H9 (cell line): Measurements from ENCODE around the gene ASPRV1. TPM values are rescaled to one million over a fixed set of nuclear protein-coding genes. Genes with fewer than 3 reads are reported as not detected.

ENCODE experiments used
- DNase-seq: peaks from one replicate; pipeline ENCODE4 v3.0.0-alpha.2; 2017
- H2AFZ ChIP-seq: one replicate; pipeline ENCODE4 v1.6.1; 2013; ENCODE audit warnings: mild to moderate bottlenecking, low read length, control low read depth, moderate library complexity
- H2AK5ac ChIP-seq: 2 replicates; pipeline ENCODE4 v1.6.1; 2013; ENCODE audit warnings: low read length, control low read depth, mixed read lengths; ENCODE audit not compliant: insufficient read length
- H2BK120ac ChIP-seq: one replicate; pipeline ENCODE4 v1.6.1; 2013; ENCODE audit warnings: low read depth, mild to moderate bottlenecking, low read length, control low read depth, inconsistent platforms; ENCODE audit not compliant: poor library complexity, severe bottlenecking
- H2BK12ac ChIP-seq: 2 replicates; pipeline ENCODE4 v1.6.1; 2013; ENCODE audit warnings: low read length, control low read depth, mixed read lengths, low read depth; ENCODE audit not compliant: insufficient read length
- H2BK15ac ChIP-seq: 2 replicates; pipeline ENCODE4 v1.6.1; 2013; ENCODE audit warnings: low read depth, low read length, control low read depth
- H2BK20ac ChIP-seq: one replicate; pipeline ENCODE4 v1.6.1; 2013; ENCODE audit warnings: low read depth, mild to moderate bottlenecking, low read length, control low read depth, inconsistent platforms; ENCODE audit not compliant: poor library complexity, severe bottlenecking
- H2BK5ac ChIP-seq: 2 replicates; pipeline ENCODE4 v1.6.1; 2013; ENCODE audit warnings: low read length, control low read depth, mixed read lengths; ENCODE audit not compliant: insufficient read length
- H3K14ac ChIP-seq: 2 replicates; pipeline ENCODE4 v1.6.1; 2013; ENCODE audit warnings: low read length, control low read depth; ENCODE audit not compliant: insufficient read depth
- H3K18ac ChIP-seq: 2 replicates; pipeline ENCODE4 v1.6.1; 2013; ENCODE audit warnings: low read depth, mild to moderate bottlenecking, mixed read lengths, low read length, control low read depth; ENCODE audit not compliant: insufficient read length
- H3K23ac ChIP-seq: 2 replicates; pipeline ENCODE4 v1.6.1; 2013; ENCODE audit warnings: low read length, control low read depth, mixed read lengths, low read depth; ENCODE audit not compliant: insufficient read length
- H3K23me2 ChIP-seq: 2 replicates; pipeline ENCODE4 v1.6.1; 2013; ENCODE audit warnings: low read depth, mild to moderate bottlenecking, mixed read lengths, low read length, control low read depth; ENCODE audit not compliant: insufficient read length, poor library complexity, severe bottlenecking
- H3K27ac ChIP-seq: 2 replicates; pipeline ENCODE4 v1.5.1; 2013; ENCODE audit warnings: low read length, control low read depth, mixed read lengths, low read depth; ENCODE audit not compliant: insufficient read length
- H3K27me3 ChIP-seq: 2 replicates; pipeline ENCODE4 v1.6.1; 2013; ENCODE audit warnings: low read length, control low read depth, inconsistent platforms; ENCODE audit not compliant: insufficient read depth
- H3K4ac ChIP-seq: 2 replicates; pipeline ENCODE4 v1.6.1; 2013; ENCODE audit warnings: low read depth, mild to moderate bottlenecking, control low read depth, inconsistent platforms, low read length, moderate library complexity
- H3K4me1 ChIP-seq: 2 replicates; pipeline ENCODE4 v1.6.1; 2013; ENCODE audit warnings: low read length, control low read depth, inconsistent platforms; ENCODE audit not compliant: insufficient read depth
- H3K4me2 ChIP-seq: 2 replicates; pipeline ENCODE4 v1.6.1; 2013; ENCODE audit warnings: low read length, control low read depth, mixed read lengths; ENCODE audit not compliant: insufficient read length, insufficient read depth
- H3K56ac ChIP-seq: 2 replicates; pipeline ENCODE4 v1.6.1; 2013; ENCODE audit warnings: low read depth, mild to moderate bottlenecking, mixed read lengths, low read length, control low read depth; ENCODE audit not compliant: insufficient read length
- H3K79me1 ChIP-seq: 2 replicates; pipeline ENCODE4 v1.6.1; 2013; ENCODE audit warnings: low read depth, mild to moderate bottlenecking, moderate library complexity, low read length, control low read depth, inconsistent platforms; ENCODE audit not compliant: insufficient read depth, poor library complexity, severe bottlenecking
- H3K79me2 ChIP-seq: 2 replicates; pipeline ENCODE4 v1.6.1; 2013; ENCODE audit warnings: low read length, control low read depth, inconsistent platforms; ENCODE audit not compliant: insufficient read depth
- H3K9ac ChIP-seq: 2 replicates; pipeline ENCODE4 v1.6.1; 2013; ENCODE audit warnings: low read length, control low read depth, mixed read lengths; ENCODE audit not compliant: insufficient read length; ENCODE audit errors: extremely low read depth
- H3K9me3 ChIP-seq: one replicate; pipeline ENCODE4 v1.6.1; 2013; ENCODE audit warnings: low read depth, low read length, inconsistent platforms; ENCODE audit not compliant: control insufficient read depth
- H3T11ph ChIP-seq: one replicate; pipeline ENCODE4 v1.6.1; 2013; ENCODE audit warnings: mild to moderate bottlenecking, low read length, control low read depth, inconsistent platforms
- H4K20me1 ChIP-seq: one replicate; pipeline ENCODE4 v1.6.1; 2013; ENCODE audit not compliant: control insufficient read depth, insufficient read length, insufficient read depth
- H4K5ac ChIP-seq: 2 replicates; pipeline ENCODE4 v1.6.1; 2013; ENCODE audit warnings: low read depth, mild to moderate bottlenecking, mixed read lengths, low read length, control low read depth; ENCODE audit not compliant: insufficient read length
- H4K8ac ChIP-seq: replicated peaks from 2 replicates; pipeline ENCODE4 v1.6.1; 2013; ENCODE audit warnings: low read length, control low read depth, mixed read lengths, low read depth; ENCODE audit not compliant: insufficient read length
- H4K91ac ChIP-seq: 2 replicates; pipeline ENCODE4 v1.6.1; 2013; ENCODE audit warnings: low read depth, mild to moderate bottlenecking, moderate library complexity, mixed read lengths, low read length, control low read depth; ENCODE audit not compliant: insufficient read length
- H3K27ac Mint-ChIP-seq, 3 experiments: 2 replicates in 2 of 3; 3 replicates in 1 of 3; pipeline ENCODE4 v1.8.0; 2020 to 2021; ENCODE audit warnings: mixed read lengths in 3 of 3, mild to moderate bottlenecking in 1 of 3, moderate library complexity in 1 of 3
- H3K27me3 Mint-ChIP-seq: 2 replicates; pipeline ENCODE4 v1.8.0; 2021; ENCODE audit warnings: low read depth, mild to moderate bottlenecking, moderate library complexity, mixed read lengths
- H3K36me3 Mint-ChIP-seq, 3 experiments: 2 replicates in 2 of 3; 3 replicates in 1 of 3; pipeline ENCODE4 v1.8.0; 2020 to 2021; ENCODE audit warnings: low read depth in 3 of 3, mixed read lengths in 3 of 3; ENCODE audit not compliant: insufficient read depth in 1 of 3
- H3K4me1 Mint-ChIP-seq, 2 experiments: 2 replicates each; pipeline ENCODE4 v1.8.0; 2020; ENCODE audit warnings: mixed read lengths in 2 of 2
- H3K4me3 Mint-ChIP-seq, 2 experiments: 2 replicates in 1 of 2; 3 replicates in 1 of 2; pipeline ENCODE4 v1.8.0; 2020 to 2021; ENCODE audit warnings: mild to moderate bottlenecking in 2 of 2, mixed read lengths in 2 of 2, moderate library complexity in 1 of 2
- H3K9me3 Mint-ChIP-seq, 2 experiments: 2 replicates in 1 of 2; 3 replicates in 1 of 2; pipeline ENCODE4 v1.8.0; 2020; ENCODE audit warnings: mild to moderate bottlenecking in 2 of 2, mixed read lengths in 2 of 2, moderate library complexity in 1 of 2
- CTCF ChIP-seq: fragments of 200-600 bp; sonication (generic); conservative IDR thresholded peaks from 3 replicates; pipeline ENCODE4 v1.8.0; 2021; ENCODE audit warnings: antibody characterized with exemption, mild to moderate bottlenecking
- WGBS: extraction: QIAGEN DNeasy Blood & Tissue Kit; methylation state at CpG from one replicate; pipeline ENCODE4 v1.1.7; 2013; ENCODE audit warnings: missing lambda C conversion rate, low lambda C conversion rate, mixed read lengths; ENCODE audit not compliant: insufficient read length; ENCODE audit errors: extremely low coverage; 5-methylcytosine and 5-hydroxymethylcytosine counted together
- total RNA-seq: library from RNA; stranded (reverse); gene quantifications from 2 replicates; pipeline ENCODE4 v1.2.1, GENCODE V29; 2021

ASPRV1 gene
- total RNA-seq, 1 experiment from 2014 or later = 0.57 TPM

DNA sequence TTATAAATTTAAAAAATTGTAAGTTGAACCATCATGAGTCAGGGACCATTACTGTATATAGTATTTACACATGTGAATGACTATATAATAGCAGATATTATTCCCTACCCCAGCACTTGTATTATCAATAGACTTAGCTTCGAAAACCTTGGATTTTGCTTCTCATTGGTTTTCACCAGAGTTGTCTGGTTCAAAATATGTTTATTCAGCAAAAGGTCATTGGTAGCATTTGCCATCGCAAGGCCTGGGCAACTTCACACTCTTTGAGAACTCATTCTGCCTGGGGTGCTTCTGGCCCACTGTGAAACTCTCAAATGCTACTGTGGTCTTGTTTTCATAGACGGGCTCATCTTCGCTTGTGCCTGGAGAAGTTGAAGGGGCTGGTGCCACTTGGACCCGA is 26.4 kb downstream of the ASPRV1 start:
- H3K27ac ChIP-seq = no peak overlapping the region
- WGBS = no CpG with 5 or more reads among the region's 5 CpGs
- no peaks in the 10 kb centered on the region for H3K9me3 Mint-ChIP-seq

More for the DNA sequence above, 26.4 kb downstream of the ASPRV1 start:
- H3K27me3 ChIP-seq = no peaks in the 10 kb centered on the region
- no peaks in the 10 kb centered on the region for H3K79me2 ChIP-seq
- H3K23ac ChIP-seq = no peak overlapping the region
- H3K18ac ChIP-seq = no peak overlapping the region
- H3K9ac ChIP-seq = no peak overlapping the region
- Mint-ChIP-seq H3K4me1 (peaks cover 16 to 25% of the 10 kb centered on the region in 2 experiments), H3K27me3 (no peaks in the 10 kb centered on the region), H3K4me3 (no peak overlapping the region), H3K27ac (0 out of 7 replicates have a peak overlapping the region, but pooled peaks of 1 of the 3 experiments have one; percentile 14), H3K36me3 (peaks cover 0 to 27% (median 11%) of the 10 kb centered on the region in 3 experiments; a peak in 5 of 7 replicates)
- H4K20me1 ChIP-seq = no peaks in the 10 kb centered on the region
- no peak overlapping the region for H2BK5ac ChIP-seq
- H3K79me1 ChIP-seq = no peaks in the 10 kb centered on the region
- no peak overlapping the region for H3K56ac ChIP-seq
- no peak overlapping the region for H2BK120ac ChIP-seq
- H3K9me3 ChIP-seq = no peaks in the 10 kb centered on the region
- H3K23me2 ChIP-seq = no peaks in the 10 kb centered on the region
- no peak overlapping the region for H2BK15ac ChIP-seq
- H3T11ph ChIP-seq = no peak overlapping the region
- no peak overlapping the region for H4K5ac ChIP-seq
- H2BK12ac ChIP-seq = no peak overlapping the region
- H2AFZ ChIP-seq = no peak overlapping the region
- no peak overlapping the region for H3K4me2 ChIP-seq
- no peak overlapping the region for H3K14ac ChIP-seq
- no peak overlapping the region for H3K4ac ChIP-seq
- no peak overlapping the region for H2BK20ac ChIP-seq
- no peak overlapping the region for H2AK5ac ChIP-seq
- no peak for DNase-seq
- H3K4me1 ChIP-seq = no peaks in the 10 kb centered on the region
- no peak for TF ChIP-seq CTCF
- no peak overlapping the region for H4K8ac ChIP-seq
- H4K91ac ChIP-seq = no peak overlapping the region
